ENCODE results near the gene ZSCAN29.
A peak's percentile ranks its signal among the peaks of the same experiment; 100 is the strongest.
"Not testable (repeated sequence)": the region's sequence is repeated elsewhere in the genome, so short reads cannot be mapped to it uniquely, and the experiment has no call there.

Gene ZSCAN29

DNA sequence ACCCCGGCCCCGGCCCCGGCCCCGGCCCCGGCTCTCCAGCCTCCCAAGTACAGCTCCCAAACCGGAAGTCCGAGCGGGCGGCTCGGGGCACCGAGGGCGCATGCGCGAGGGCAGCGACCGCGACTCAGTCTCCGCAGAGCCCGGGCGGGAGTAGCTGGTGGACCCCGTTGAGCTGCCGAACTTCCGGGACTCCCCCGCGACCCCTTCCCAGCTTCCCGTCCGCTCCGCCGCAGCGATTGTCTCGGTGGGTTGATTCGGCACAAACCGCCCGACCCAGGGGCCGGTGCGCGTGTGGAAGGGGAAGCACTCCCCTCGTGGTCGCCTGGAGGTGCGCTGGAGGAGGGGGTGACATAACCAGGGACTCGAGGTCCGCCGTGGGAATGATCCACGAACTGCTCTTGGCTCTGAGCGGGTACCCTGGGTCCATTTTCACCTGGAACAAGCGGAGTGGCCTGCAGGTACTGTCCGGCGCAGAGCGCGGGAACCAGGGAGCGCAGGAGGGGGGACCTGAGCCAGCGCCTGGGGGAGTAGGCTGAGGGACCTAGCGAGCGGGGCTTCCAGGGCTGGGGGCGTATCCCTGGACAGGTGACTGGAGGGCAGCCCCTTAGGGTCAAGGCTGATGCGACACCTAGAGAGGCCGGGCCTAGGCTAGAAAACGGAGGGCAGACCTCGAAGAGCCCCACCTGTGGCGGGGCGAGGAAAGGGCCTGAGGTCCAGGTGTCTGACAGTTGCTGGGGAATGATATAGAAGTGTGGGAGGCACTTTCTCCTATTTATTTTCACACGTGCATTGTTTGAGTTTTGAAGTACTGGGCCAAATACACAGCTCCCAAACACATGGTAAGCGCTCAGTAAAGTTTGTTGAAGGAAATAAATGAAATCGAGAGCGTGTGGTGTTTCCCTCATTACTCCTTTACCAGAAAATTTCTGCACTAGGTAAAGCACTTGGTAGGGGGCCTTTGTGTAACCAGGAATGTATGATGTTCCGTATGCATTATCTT, at the start of gene ZSCAN29, which contains the start of gene TUBGCP4:
ZSCAN29 (minus strand) TSS at position 69 of the 1,000 bp plus-strand sequence. CDS start 1,130 bp downstream, outside the sequence.
TUBGCP4 (plus strand) TSS at position 127 of the 1,000 bp plus-strand sequence; CDS start at position 381, 254 bp downstream.
- peak; percentile 92 for DNase-seq (ENCODE audit: low spot score)

DNA sequence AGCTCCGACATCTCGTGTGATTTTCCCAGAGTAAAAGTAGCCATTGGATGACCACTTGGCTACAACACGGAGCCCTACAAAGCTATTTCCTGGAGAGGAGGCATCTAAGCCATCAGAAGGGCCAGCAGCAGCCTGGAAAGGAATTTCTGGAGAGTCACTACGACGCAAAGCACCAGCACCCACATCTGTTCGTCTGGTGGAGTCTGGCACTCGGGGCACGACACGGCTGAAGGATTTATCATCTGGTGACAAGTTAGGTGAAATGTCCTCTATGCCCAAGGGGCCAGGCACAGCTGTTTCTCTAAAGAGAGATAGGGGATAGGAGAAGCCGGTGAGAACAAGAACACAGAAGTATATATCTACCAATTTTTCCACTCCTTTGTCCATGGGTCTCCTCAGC, 49.6 kb upstream of the ZSCAN29 start:
- DNase-seq (ENCODE audit: low spot score): no peak

- no peak for DNase-seq (ENCODE audit: low spot score)
Measured at GRCh38 chr15:43414196-43414595, 43.4 kb upstream of the ZSCAN29 start.

- DNase-seq (ENCODE audit: low spot score): no peak
Measured at GRCh38 chr15:43412096-43412495, 41.3 kb upstream of the ZSCAN29 start.

- DNase-seq (ENCODE audit: low spot score): no peak
Measured at GRCh38 chr15:43410572-43411214, 39.9 kb upstream of the ZSCAN29 start.

- DNase-seq (ENCODE audit: low spot score): no peak
Measured at GRCh38 chr15:43408789-43409188, 37.9 kb upstream of the ZSCAN29 start.

GRCh38 chr15:43406808-43407207, 36.0 kb upstream of the ZSCAN29 start:
- no peak for DNase-seq (ENCODE audit: low spot score)

- DNase-seq (ENCODE audit: low spot score): no peak
Measured at GRCh38 chr15:43406189-43406588, 35.3 kb upstream of the ZSCAN29 start.

GRCh38 chr15:43404130-43404529, 33.3 kb upstream of the ZSCAN29 start:
- no peak for DNase-seq (ENCODE audit: low spot score)

GRCh38 chr15:43403616-43404015, 32.8 kb upstream of the ZSCAN29 start:
- DNase-seq (ENCODE audit: low spot score): no peak

- no peak for DNase-seq (ENCODE audit: low spot score)
Measured at GRCh38 chr15:43402255-43402654, 31.4 kb upstream of the ZSCAN29 start.

- not testable (repeated sequence) for DNase-seq (ENCODE audit: low spot score)
Measured at GRCh38 chr15:43393592-43393991, 22.7 kb upstream of the ZSCAN29 start.

GRCh38 chr15:43390723-43391122, 19.9 kb upstream of the ZSCAN29 start:
- DNase-seq (ENCODE audit: low spot score): no peak

GRCh38 chr15:43383070-43383469, 12.2 kb upstream of the ZSCAN29 start:
- no peak for DNase-seq (ENCODE audit: low spot score)

DNA sequence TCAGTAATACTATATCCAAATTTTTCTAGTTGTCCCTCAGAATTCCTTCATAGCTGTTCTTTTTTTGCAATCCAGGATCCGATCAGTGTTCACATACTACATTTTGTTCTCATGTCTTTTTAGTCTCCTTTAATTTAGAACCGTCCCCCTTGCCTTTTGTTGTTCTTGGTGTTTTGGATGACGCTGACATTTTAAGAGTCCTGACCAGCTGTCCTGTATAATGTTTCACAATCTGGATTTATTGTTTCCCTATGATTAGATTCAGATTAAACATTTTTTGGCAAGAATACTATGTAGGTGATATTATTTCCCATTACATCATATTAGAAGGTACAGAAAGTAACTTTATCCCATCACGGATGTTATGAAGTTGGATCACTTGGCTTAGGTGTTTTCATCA, 11.5 kb upstream of the ZSCAN29 start:
- no peak for DNase-seq (ENCODE audit: low spot score)

- DNase-seq (ENCODE audit: low spot score): no peak
Measured at GRCh38 chr15:43378601-43379000, 7.8 kb upstream of the ZSCAN29 start.

GRCh38 chr15:43376017-43376705, 5.3 kb upstream of the ZSCAN29 start:
- peak; percentile 77 for DNase-seq (ENCODE audit: low spot score)

DNA sequence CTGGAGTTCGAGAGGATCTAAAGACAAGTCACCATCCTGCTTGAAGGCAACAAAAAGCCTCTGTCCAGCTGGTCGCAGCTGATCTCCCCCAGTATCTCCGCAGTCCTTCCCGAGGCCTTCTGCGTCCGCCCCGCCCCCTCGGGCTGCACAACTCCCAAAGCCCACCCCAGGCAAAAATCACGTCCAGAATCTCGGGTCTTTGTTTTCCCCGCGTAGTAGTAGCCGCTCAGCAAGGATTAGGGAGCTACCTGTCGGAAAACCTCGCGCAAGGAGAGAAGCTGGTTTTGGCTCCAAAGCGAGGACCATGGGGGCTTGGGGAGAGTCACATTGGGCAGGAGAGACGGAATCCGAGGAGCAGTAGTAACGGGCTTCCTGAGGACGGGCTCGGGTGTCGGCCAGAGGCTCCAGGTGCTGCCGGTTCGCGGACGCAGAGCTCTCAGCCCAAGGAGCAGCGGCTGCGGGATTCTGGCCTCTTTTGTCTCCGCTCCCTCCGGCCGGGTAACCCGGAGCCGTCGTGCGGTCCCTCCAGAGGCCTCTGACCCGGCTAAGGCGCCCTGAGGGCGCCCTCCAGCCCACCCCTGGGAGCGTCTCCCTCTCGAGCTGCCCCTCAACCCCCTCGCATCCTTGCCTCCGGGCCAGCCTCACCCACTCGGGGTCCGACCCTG, 401 bp downstream of the ZSCAN29 start:
- no peak for DNase-seq (ENCODE audit: low spot score)

- no peak for DNase-seq (ENCODE audit: low spot score)
Measured at GRCh38 chr15:43361313-43361903, 9.4 kb downstream of the ZSCAN29 start.

DNA sequence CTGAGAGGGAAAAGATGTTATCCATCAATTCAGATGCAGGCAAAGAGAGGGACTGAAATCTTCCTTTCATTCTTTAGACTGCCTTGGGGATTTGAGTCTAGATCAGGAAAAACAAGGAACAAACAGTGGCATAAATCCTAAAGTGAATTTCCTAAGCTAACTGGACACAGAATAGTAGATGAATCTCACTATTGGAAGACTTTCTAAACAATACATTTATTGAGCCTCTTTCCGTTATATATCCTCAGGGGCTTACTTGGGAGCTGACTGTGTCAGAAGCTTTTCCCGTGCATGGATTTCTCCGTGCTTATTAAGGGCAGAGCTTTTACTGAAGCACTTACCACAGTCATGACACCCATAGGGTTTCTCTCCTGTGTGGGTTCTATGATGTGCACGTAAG, 10.0 kb downstream of the ZSCAN29 start:
- DNase-seq (ENCODE audit: low spot score): no peak

DNA sequence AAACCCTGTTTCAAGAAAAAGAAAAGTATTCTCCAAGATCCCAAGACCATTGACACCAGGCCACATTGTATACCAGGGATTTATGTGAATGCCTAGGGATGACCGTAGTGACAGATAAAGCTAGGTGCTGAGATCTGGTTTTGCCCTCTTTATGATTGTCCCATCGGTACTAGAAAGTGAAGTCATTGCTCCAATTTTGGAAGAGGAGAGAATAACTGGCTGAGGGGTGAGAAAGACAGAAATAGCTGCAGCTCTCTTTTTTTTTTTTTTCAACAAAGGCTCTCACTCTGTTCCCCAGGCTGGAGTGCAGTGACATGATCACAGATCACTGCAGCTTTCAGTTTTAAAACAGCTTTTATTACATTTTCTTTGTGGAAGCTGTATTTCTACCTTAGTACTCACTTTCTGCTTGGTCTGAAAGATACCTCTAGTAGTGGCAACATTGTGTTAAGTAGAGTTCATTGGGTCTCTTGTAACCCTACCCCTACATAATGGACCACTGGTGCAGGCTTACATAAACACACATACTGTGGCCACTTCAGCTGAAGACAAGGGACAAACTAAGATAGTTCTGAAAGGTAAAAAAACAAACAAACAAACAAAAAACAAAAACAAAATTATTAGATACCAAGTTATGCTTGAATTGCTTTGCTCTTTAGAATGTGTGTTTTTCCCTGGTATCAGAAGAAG, 18.0 kb downstream of the ZSCAN29 start:
- DNase-seq (ENCODE audit: low spot score): no peak

All from germinal center (tissue), 1 donor.